Activated gamma-delta T cell treated with anti-CD3 and anti-CD28 coated beads, Interleukin-2, amount 50 U/mL, for 16 hours (primary cell): ENCODE data around the gene SLC25A47.

Experiments
- DNase-seq: peaks from one replicate; pipeline ENCODE4 v3.0.0-alpha.2; 2020; ENCODE audit warnings: low read depth

Gene SLC25A47

GRCh38 chr14:100348784-100349685 is 25.9 kb downstream of the SLC25A47 start:
- DNase-seq, result no peak

GRCh38 chr14:100350276-100350926 is 27.3 kb downstream of the SLC25A47 start:
- DNase-seq, result no peak

- DNase-seq, result no peak
Observed at GRCh38 chr14:100350986-100351385, 27.8 kb downstream of the SLC25A47 start.

- no peak for DNase-seq
Observed at GRCh38 chr14:100358396-100358795, 35.3 kb downstream of the SLC25A47 start.

- DNase-seq, result no peak
Observed at GRCh38 chr14:100359111-100359510, 36.0 kb downstream of the SLC25A47 start.

- no peak for DNase-seq
Observed at GRCh38 chr14:100359881-100360280, 36.7 kb downstream of the SLC25A47 start.

- DNase-seq, result no peak
Observed at GRCh38 chr14:100361626-100362025, 38.5 kb downstream of the SLC25A47 start.

GRCh38 chr14:100362311-100362927 is 39.3 kb downstream of the SLC25A47 start:
- DNase-seq, result no peak

- no peak for DNase-seq
Observed at GRCh38 chr14:100363053-100363452, 39.9 kb downstream of the SLC25A47 start.

GRCh38 chr14:100364403-100364802 is 41.3 kb downstream of the SLC25A47 start:
- DNase-seq, result no peak

- DNase-seq, result no peak
Observed at GRCh38 chr14:100365741-100366140, 42.6 kb downstream of the SLC25A47 start.

- DNase-seq, result no peak
Observed at GRCh38 chr14:100369019-100369418, 45.9 kb downstream of the SLC25A47 start.

GRCh38 chr14:100370003-100370402 is 46.9 kb downstream of the SLC25A47 start:
- DNase-seq, result no peak

- DNase-seq, result no peak
Observed at GRCh38 chr14:100371773-100372172, 48.6 kb downstream of the SLC25A47 start.

GRCh38 chr14:100372357-100373048 is 49.4 kb downstream of the SLC25A47 start:
- DNase-seq, result no peak

- no peak for DNase-seq
Observed at GRCh38 chr14:100374270-100374669, 51.1 kb downstream of the SLC25A47 start.

GRCh38 chr14:100374876-100375265 is 51.7 kb downstream of the SLC25A47 start:
- DNase-seq, result no peak

GRCh38 chr14:100375266-100375962 is 52.3 kb downstream of the SLC25A47 start:
- peak; percentile 77 for DNase-seq

- peak; percentile 89 for DNase-seq
Observed at GRCh38 chr14:100375963-100376735, 53.0 kb downstream of the SLC25A47 start, which contains the start of gene WDR25. Gene WDR25, plus strand, starts transcription at chr14:100376485.

- DNase-seq, result no peak
Observed at GRCh38 chr14:100376751-100377171, 53.6 kb downstream of the SLC25A47 start.
